ENCODE results near the gene C1QTNF4. TPM values are rescaled to one million over a fixed set of nuclear protein-coding genes. Genes with fewer than 3 reads are reported as not detected.

Gene C1QTNF4
- total and polyA plus RNA-seq, 2 donors (not counting 1 experiment from before 2014, with no cell fraction given) = 1.6 TPM; not detected in 1

DNA sequence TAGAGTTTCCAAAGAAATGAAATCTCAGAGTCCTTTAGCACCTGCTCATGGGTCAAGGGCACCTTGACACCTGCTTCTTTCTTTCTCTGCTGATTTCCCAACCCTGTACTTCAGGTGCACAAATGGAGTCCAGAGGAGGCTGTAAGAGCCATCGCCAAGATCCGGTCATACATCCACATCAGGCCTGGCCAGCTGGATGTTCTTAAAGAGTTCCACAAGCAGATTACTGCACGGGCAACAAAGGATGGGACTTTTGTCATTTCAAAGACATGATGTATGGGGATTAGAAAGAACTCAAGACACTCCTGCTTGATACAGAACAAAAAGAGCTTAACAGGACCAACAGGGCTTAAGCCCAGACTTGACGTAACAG, 22.9 kb downstream of the C1QTNF4 start:
- intact Hi-C loops (cut with micrococcal nuclease) = no loop called here
- ATAC-seq (ENCODE audit: low read depth) (no peak), DNase-seq (no peak)
- no peak overlapping the region for H3K9ac ChIP-seq (ENCODE audit: low read length)
- no peaks in the 10 kb centered on the region for H3K27me3 ChIP-seq (replicated peaks in 1 of 4; ENCODE audit: control extremely low read depth in 1 of 4, control insufficient read depth in 3 of 4, insufficient read depth in 4 of 4, low read length in 3 of 4)
- H3K36me3 ChIP-seq (replicated peaks in 1 of 2; ENCODE audit: control extremely low read depth in 1 of 2, control insufficient read depth in 1 of 2, extremely low read depth in 1 of 2, insufficient read depth in 2 of 2, low read length in 1 of 2) = peaks cover 0 to 54% of the 10 kb centered on the region in 2 experiments
- H2AFZ ChIP-seq (ENCODE audit: insufficient read depth, low read depth, low read length, poor library complexity, severe bottlenecking) = no peak overlapping the region
- Mint-ChIP-seq H3K9me3 (ENCODE audit: insufficient read depth) (no peaks in the 10 kb centered on the region), H3K4me3 (no peak overlapping the region), H3K27ac (no peak overlapping the region), H3K4me1 (peaks cover 10% of the 10 kb centered on the region), H3K27me3 (no peaks in the 10 kb centered on the region)
- POLR2A ChIA-PET = no interaction called here
- H3K9me3 ChIP-seq (ENCODE audit: control extremely low read depth in 1 of 3, control insufficient read depth in 2 of 3, insufficient read depth in 1 of 3, low read length in 2 of 3) = no peaks in the 10 kb centered on the region
- no peak overlapping the region for H3K4me2 ChIP-seq (replicated peaks; ENCODE audit: low read depth, low read length, poor library complexity, severe bottlenecking)
- peaks cover 3 to 4% of the 10 kb centered on the region in 2 donors for H3K4me1 ChIP-seq (ENCODE audit: control insufficient read depth in 2 of 2, insufficient read depth in 2 of 2, low read length in 2 of 2)
- peaks cover 55% of the 10 kb centered on the region for H3K79me2 ChIP-seq (ENCODE audit: control insufficient read depth, insufficient read depth, low read length)
- H3K4me3 ChIP-seq (ENCODE audit: control extremely low read depth in 1 of 5, extremely low read depth in 1 of 5, insufficient read depth in 1 of 5, low read depth in 2 of 5, low read length in 4 of 5) = no peak overlapping the region
- 100% methylated on average over 4 of the region's 4 CpGs for WGBS (ENCODE audit: insufficient coverage)
- TF ChIP-seq, protein P1, sequence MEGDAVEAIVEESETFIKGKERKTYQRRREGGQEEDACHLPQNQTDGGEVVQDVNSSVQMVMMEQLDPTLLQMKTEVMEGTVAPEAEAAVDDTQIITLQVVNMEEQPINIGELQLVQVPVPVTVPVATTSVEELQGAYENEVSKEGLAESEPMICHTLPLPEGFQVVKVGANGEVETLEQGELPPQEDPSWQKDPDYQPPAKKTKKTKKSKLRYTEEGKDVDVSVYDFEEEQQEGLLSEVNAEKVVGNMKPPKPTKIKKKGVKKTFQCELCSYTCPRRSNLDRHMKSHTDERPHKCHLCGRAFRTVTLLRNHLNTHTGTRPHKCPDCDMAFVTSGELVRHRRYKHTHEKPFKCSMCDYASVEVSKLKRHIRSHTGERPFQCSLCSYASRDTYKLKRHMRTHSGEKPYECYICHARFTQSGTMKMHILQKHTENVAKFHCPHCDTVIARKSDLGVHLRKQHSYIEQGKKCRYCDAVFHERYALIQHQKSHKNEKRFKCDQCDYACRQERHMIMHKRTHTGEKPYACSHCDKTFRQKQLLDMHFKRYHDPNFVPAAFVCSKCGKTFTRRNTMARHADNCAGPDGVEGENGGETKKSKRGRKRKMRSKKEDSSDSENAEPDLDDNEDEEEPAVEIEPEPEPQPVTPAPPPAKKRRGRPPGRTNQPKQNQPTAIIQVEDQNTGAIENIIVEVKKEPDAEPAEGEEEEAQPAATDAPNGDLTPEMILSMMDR (IDR thresholded peaks at IDR 0.05) = no peak
- TF ChIP-seq EZH2 (IDR thresholded peaks at IDR 0.05; ENCODE audit: borderline replicate concordance, insufficient read depth, low read depth, low read length, poor library complexity, severe bottlenecking) = no peak
- CTCF ChIA-PET = no interaction called here
- no peaks in the 10 kb centered on the region for H4K20me1 ChIP-seq (ENCODE audit: control insufficient read depth, insufficient read depth, low read length, poor library complexity, severe bottlenecking)
- no peak overlapping the region for H3K27ac ChIP-seq (ENCODE audit: low read length in 2 of 2)

GRCh38 chr11:47570651-47571356, 23.4 kb downstream of the C1QTNF4 start:
- Histone ChIP-seq H3K79me2 (ENCODE audit: control insufficient read depth, insufficient read depth, low read length) (peaks cover 55% of the 10 kb centered on the region), H4K20me1 (ENCODE audit: control insufficient read depth, insufficient read depth, low read length, poor library complexity, severe bottlenecking) (no peaks in the 10 kb centered on the region), H2AFZ (ENCODE audit: insufficient read depth, low read depth, low read length, poor library complexity, severe bottlenecking) (no peak overlapping the region), H3K4me1 (ENCODE audit: control insufficient read depth in 2 of 2, insufficient read depth in 2 of 2, low read length in 2 of 2) (peaks cover 5 to 8% of the 10 kb centered on the region in 2 donors), H3K4me2 (replicated peaks; ENCODE audit: low read depth, low read length, poor library complexity, severe bottlenecking) (no peak overlapping the region), H3K4me3 (ENCODE audit: control extremely low read depth in 1 of 5, extremely low read depth in 1 of 5, insufficient read depth in 1 of 5, low read depth in 2 of 5, low read length in 4 of 5) (no peak overlapping the region), H3K9ac (ENCODE audit: low read length) (no peak overlapping the region), H3K27ac (ENCODE audit: low read length in 2 of 2) (no peak overlapping the region), H3K27me3 (replicated peaks in 1 of 4; ENCODE audit: control extremely low read depth in 1 of 4, control insufficient read depth in 3 of 4, insufficient read depth in 4 of 4, low read length in 3 of 4) (no peaks in the 10 kb centered on the region), H3K36me3 (replicated peaks in 1 of 2; ENCODE audit: control extremely low read depth in 1 of 2, control insufficient read depth in 1 of 2, extremely low read depth in 1 of 2, insufficient read depth in 2 of 2, low read length in 1 of 2) (peaks cover 0 to 54% of the 10 kb centered on the region in 2 experiments), H3K9me3 (ENCODE audit: control extremely low read depth in 1 of 3, control insufficient read depth in 2 of 3, insufficient read depth in 1 of 3, low read length in 2 of 3) (no peaks in the 10 kb centered on the region)
- CTCF ChIA-PET = no interaction called here
- POLR2A ChIA-PET = interaction anchor here (0.6 to 1.3 kb wide), 2 partner anchors 8 to 289 kb away, joined by 3 to 4 read pairs; partner anchors contain the start of genes KBTBD4 and NDUFS3
- Mint-ChIP-seq H3K4me3 (no peak overlapping the region), H3K9me3 (ENCODE audit: insufficient read depth) (no peaks in the 10 kb centered on the region), H3K27me3 (no peaks in the 10 kb centered on the region), H3K4me1 (peaks cover 13% of the 10 kb centered on the region), H3K27ac (no peak overlapping the region)
- TF ChIP-seq EZH2 (IDR thresholded peaks at IDR 0.05; ENCODE audit: borderline replicate concordance, insufficient read depth, low read depth, low read length, poor library complexity, severe bottlenecking) = no peak
- TF ChIP-seq, protein P1 (IDR thresholded peaks at IDR 0.05) = no peak
- intact Hi-C loops (cut with micrococcal nuclease) = no loop called here
- WGBS (ENCODE audit: insufficient coverage) = no CpG with 5 or more reads among the region's 3 CpGs
- no peak for ATAC-seq (ENCODE audit: low read depth)
- DNase-seq = no peak

Measured in B cell (primary cell).